ENCODE data around the gene UQCRQ.

UQCRQ gene

GRCh38 chr5:132837868-132838267 is 28.6 kb upstream of the UQCRQ start:
- intact Hi-C loops (cut with DNase I; ENCODE audit: low total_unique reads), result no loop called here
- no peak for DNase-seq
- Histone ChIP-seq H3K4me1 (no peaks in the 10 kb centered on the region), H3K9me3 (no peaks in the 10 kb centered on the region), H3K36me3 (no peaks in the 10 kb centered on the region), H3K27ac (no peak overlapping the region), H3K27me3 (no peaks in the 10 kb centered on the region), H3K4me3 (no peak overlapping the region)
- TF ChIP-seq CTCF (IDR thresholded peaks at IDR 0.05), result no peak

- no peak overlapping the region for H3K4me3 ChIP-seq
- H3K4me1 ChIP-seq, result no peaks in the 10 kb centered on the region
- no peak for DNase-seq
- H3K27ac ChIP-seq, result no peak overlapping the region
- no peaks in the 10 kb centered on the region for H3K36me3 ChIP-seq
- no peak for TF ChIP-seq CTCF (IDR thresholded peaks at IDR 0.05)
- H3K9me3 ChIP-seq, result no peaks in the 10 kb centered on the region
- intact Hi-C loops (cut with DNase I; ENCODE audit: low total_unique reads), result no loop called here
- no peaks in the 10 kb centered on the region for H3K27me3 ChIP-seq
Observed at GRCh38 chr5:132838516-132839282, 27.7 kb upstream of the UQCRQ start.

- H3K4me3 ChIP-seq, result no peak overlapping the region
- DNase-seq, result no peak
- no peak overlapping the region for H3K27ac ChIP-seq
- no peaks in the 10 kb centered on the region for H3K36me3 ChIP-seq
- no peaks in the 10 kb centered on the region for H3K27me3 ChIP-seq
- intact Hi-C loops (cut with DNase I; ENCODE audit: low total_unique reads), result no loop called here
- TF ChIP-seq CTCF (IDR thresholded peaks at IDR 0.05), result no peak
- H3K9me3 ChIP-seq, result no peaks in the 10 kb centered on the region
- no peaks in the 10 kb centered on the region for H3K4me1 ChIP-seq
Observed at GRCh38 chr5:132839426-132840301, 26.8 kb upstream of the UQCRQ start.

- no peaks in the 10 kb centered on the region for H3K4me1 ChIP-seq
- H3K9me3 ChIP-seq, result no peaks in the 10 kb centered on the region
- TF ChIP-seq CTCF (IDR thresholded peaks at IDR 0.05), result no peak
- H3K4me3 ChIP-seq, result no peak overlapping the region
- H3K36me3 ChIP-seq, result no peaks in the 10 kb centered on the region
- H3K27me3 ChIP-seq, result no peaks in the 10 kb centered on the region
- no peak for DNase-seq
- H3K27ac ChIP-seq, result no peak overlapping the region
- intact Hi-C loops (cut with DNase I; ENCODE audit: low total_unique reads), result no loop called here
Observed at GRCh38 chr5:132840313-132840712, 26.1 kb upstream of the UQCRQ start.

GRCh38 chr5:132840896-132841295 is 25.5 kb upstream of the UQCRQ start:
- TF ChIP-seq CTCF (IDR thresholded peaks at IDR 0.05), result no peak
- intact Hi-C loops (cut with DNase I; ENCODE audit: low total_unique reads), result no loop called here
- H3K27ac ChIP-seq, result no peak overlapping the region
- DNase-seq, result no peak
- no peaks in the 10 kb centered on the region for H3K9me3 ChIP-seq
- H3K4me1 ChIP-seq, result no peaks in the 10 kb centered on the region
- no peaks in the 10 kb centered on the region for H3K27me3 ChIP-seq
- no peak overlapping the region for H3K4me3 ChIP-seq
- H3K36me3 ChIP-seq, result no peaks in the 10 kb centered on the region

All from tibial artery (tissue), 4 donors.